HG03521 (cell line): ENCODE data around the gene MYO15B.

ENCODE experiments used
- ATAC-seq: cut with Tn5 transposase; IDR thresholded peaks from one replicate; pipeline ENCODE4 v1.9.1; 2021; ENCODE audit warnings: mild to moderate bottlenecking, moderate library complexity; ENCODE audit not compliant: unreplicated experiment

The MYO15B gene

GRCh38 chr17:75654176-75654575, 66.6 kb downstream of the MYO15B start:
- no peak for ATAC-seq

DNA sequence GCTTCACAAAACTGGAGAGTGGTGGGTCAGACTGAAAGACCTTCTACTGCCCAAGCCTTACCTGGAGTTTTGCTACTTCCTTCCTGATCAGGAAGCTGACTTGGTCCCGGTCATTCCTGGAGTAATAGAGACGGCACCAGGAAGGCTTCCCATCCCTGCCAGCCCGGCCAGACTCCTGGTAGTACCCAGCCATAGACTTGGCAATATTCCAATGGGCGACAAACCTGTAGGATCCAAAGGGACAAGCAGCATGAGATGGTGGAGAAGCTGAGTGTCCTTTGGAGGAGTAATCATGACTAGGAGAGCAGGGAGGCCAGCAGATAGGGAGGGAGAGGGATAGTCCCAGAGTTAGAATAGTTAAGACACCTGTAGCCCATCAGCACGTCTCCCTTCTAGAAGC, 70.6 kb downstream of the MYO15B start:
- ATAC-seq: no peak

- ATAC-seq: no peak
Measured at GRCh38 chr17:75661531-75661930, 73.9 kb downstream of the MYO15B start.

- ATAC-seq: no peak
Measured at GRCh38 chr17:75662511-75662910, 74.9 kb downstream of the MYO15B start.

DNA sequence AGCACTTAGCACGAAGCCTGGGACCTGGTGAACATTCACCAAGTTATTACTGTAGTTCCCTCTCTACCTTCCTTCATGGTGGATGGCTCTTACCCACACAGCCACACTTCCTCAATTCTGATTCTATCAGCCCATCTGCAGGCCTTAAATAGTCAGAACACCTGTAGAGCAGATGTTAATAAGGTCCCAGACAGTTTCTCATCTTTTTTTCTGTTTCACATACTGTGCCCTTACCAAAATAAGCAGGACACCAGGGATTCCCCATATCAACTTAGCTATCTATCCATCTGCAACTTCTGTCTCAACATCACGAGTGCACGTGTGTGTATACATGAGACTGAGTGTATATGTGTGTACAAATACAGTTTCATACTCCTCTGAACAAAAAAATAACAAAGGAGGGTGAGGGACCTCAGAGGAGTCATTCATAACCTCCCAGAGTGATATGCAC, 76.5 kb downstream of the MYO15B start:
- peak; percentile 51 for ATAC-seq

DNA sequence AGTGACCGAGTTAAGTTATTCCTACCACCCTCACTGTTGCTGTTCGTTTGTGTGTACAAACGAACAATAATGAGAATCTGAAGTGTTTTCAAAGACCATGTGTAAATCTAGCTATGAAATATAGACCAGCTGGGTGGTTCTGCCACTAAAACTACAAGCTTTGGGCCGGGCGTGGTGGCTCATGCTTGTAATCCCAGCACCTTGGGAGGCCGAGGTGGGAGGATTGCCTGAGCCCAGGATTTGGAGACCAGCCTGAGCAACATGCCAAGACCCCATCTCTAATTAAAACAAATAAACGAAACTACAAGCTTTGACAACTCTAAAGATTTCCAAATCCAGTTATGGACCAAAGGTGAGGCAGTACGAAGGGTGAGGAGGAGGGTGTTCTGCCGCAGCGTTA, 78.4 kb downstream of the MYO15B start:
- no peak for ATAC-seq

DNA sequence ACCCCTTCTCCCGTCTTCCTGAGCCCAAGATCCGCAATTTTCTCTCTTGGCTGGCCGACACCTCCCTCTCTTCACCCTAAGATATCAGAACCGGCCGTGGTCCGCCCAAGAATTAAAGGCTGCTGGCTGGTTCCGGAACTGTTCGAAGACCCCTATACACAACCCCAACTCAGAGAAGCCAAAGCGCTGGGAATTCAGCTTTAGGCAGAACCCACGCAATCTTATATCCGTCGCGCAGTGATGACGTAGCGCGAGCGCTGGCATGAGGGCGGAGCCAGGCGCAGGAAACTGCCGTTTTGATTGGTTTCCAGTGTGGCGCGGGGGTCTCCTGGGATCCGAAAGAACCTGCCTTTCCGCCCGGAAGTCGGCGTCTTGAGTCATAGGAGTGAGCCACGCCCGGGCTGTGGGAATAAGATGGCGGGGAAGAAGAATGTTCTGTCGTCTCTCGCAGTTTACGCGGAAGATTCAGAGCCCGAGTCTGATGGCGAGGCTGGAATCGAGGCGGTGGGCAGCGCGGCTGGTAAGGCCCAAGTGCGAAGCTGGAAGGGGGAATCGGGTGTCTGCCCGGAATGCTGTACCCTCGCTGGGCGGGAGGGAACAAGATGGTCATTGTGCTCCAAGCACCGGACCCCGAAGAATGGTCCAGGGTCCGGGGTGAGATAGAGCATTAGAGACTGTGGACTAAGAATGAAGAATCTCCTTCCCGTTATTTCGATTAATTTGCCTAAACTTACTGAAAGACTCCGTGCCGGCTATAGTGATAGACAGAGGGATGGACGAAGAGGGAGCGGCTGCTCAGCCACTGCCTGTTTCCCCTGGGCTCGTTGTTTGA, 79.6 kb downstream of the MYO15B start, which contains the start of the genes RECQL5 and SAP30BP:
TSS of gene RECQL5 (minus strand) at position 196 of the 832 bp plus-strand sequence. CDS start 597 bp downstream, outside the sequence.
TSS of gene SAP30BP (plus strand) at position 380 of the 832 bp plus-strand sequence. CDS start at position 415, 35 bp downstream.
- peak; percentile 84 for ATAC-seq

GRCh38 chr17:75667825-75668224, 80.2 kb downstream of the MYO15B start:
- no peak for ATAC-seq

- no peak for ATAC-seq
Measured at GRCh38 chr17:75668489-75668888, 80.9 kb downstream of the MYO15B start.

- no peak for ATAC-seq
Measured at GRCh38 chr17:75670868-75671267, 83.3 kb downstream of the MYO15B start.

GRCh38 chr17:75672011-75672410, 84.4 kb downstream of the MYO15B start:
- no peak for ATAC-seq

DNA sequence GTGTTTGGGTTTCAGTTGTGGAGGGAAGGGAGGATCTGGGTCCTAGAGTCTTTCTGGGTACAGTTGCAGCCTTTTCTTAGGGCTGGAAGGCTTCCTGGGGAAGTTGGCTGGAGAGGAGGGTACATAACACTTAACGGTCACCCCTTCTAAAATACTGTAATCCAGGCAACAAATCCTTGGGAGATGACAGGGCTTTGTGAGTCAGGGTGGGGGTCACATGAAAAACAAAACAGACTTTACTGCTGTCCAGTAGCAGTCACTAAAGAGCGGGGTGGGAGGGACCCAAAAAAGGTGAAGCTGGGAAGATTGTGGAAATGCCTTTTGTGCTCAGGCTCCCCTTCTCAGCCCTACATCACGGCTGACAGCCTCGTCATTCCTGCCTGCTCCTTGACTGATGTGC, 85.9 kb downstream of the MYO15B start:
- ATAC-seq: no peak
